ENCODE data around the gene SCUBE1. TPM values are rescaled to one million over a fixed set of nuclear protein-coding genes. Genes with fewer than 3 reads are reported as not detected.

Gene SCUBE1
- total RNA-seq, 1 experiment from 2014 or later = not detected

DNA sequence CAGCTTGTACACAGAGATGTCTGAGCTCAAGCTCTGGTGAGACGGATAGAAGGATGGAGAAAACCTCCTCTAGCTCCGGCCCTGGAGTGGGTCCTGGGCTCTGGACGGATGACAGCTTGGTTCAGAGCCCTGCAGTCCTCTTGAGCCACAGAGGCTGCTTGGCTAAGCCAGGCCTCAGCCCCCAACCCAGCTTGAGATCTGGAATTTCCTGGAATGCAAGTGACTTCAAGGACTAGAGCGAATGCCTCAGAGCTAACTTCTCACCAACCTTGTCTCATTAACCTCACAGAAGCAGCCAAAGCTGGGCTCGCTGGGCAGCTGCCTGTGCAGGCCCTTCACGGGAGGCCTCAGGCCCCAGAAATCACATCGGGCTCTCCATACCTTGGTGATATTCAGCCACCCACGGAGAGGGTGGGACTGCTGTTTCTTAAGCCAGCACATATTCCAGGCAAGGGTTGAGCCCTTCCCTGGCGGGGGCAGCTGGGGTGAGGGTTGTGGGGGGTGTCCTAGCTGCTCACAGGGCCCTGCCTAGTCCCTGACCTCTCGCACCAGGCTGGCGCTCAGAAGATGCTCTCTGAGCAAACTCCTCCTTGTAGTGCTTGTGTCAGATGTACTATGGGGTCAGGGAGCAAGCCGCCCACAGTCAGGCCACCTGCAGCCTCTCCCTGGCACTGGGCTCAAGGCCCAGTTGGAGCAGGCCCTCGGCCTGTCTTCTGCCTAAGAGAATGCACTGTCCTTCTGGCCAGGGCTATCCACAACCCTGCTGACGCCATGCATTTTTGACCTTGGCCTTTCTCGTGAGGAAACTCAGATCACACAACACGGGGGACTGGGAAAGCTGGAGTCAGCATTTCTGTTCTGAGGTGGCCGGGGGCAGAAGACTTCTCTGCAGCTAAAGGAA, 82.6 kb downstream of the SCUBE1 start:
- DNase-seq (ENCODE audit: low read depth) = no peak

DNA sequence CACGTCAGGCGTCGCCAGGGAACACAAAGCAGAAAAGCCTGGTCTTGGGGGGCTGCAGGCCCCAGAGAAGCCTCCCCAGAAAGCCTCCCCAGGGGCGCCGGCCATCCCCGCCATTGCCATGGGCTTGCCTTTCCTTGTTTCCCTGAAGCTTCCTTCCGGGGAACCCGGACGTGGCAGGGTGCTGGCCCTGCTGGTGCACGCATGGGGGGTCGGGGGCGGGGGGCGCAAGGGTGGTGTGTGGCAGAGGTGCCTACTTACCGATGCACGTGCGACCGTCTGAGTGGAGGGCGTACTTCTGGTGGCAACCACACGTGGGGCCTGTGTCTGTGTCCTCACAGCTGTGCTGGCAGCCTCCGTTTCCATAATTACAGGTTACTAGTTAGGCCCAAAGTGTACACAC, 85.2 kb downstream of the SCUBE1 start:
- no peak for DNase-seq (ENCODE audit: low read depth)

DNA sequence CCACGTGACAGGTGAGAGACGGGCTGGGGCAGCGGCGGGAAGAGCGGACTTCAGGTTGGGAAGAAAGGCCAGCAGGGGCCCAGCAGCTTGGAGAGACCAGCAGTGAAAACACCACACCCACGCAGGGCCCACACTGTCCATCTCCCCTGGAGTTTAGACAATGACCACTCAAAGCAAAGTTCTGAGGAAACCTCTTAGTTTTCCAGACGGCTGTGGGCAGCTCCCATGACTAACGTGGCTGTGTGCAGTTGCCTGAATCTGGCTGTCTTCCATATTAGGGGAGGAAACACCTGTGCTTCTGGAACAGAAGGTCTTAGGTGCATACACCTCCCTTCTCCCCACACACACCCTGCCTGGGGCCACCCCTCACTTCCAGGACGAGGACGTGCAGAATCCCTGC, 85.6 kb downstream of the SCUBE1 start:
- no peak for DNase-seq (ENCODE audit: low read depth)

DNA sequence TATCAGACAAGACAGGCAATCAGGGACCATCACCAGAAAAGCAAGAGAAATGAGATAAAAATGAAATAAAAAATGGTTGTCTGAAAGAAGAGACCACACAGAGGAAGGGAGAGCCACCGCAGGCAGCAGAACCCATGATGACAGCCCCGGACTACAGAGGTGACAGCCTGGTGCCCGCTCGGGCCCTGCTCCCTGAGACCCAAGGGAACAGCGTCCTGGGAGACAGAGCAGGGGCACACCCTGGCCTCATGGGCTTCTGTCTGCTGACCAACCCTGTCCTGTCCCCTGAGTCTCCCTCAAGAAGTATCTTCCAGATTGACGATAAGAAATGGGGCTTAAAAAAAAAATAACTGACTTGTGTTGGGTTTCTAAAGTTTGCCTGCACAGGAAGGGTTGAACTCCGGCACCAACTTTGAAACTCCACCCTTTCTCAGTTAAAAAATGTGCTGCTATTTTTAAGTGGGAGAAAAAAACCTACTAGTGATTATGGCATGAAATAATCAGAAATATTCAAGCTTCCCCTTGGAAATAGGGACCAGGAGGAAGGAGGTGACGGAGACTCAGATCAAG, 86.1 kb downstream of the SCUBE1 start:
- DNase-seq (ENCODE audit: low read depth) = no peak

DNA sequence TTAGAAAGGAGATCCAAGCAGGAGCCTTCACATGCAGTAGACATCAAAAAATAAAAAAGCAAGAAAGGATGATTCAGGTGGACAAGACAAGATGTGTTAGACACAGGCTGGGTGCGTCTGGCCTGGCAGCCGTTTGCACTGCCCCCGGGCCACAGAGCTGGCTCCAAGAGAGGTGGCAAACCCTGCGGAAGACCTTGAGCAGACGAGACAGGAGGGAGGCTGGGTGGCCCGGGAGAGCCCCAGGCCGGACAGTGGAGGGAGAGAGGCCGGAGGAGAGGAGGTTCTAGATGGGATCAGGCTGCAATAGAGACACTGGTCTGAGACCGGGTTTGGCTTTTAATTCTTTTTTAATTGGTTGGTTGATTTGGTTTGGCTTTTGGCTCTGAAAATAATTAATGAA, 86.6 kb downstream of the SCUBE1 start:
- DNase-seq (ENCODE audit: low read depth) = no peak

DNA sequence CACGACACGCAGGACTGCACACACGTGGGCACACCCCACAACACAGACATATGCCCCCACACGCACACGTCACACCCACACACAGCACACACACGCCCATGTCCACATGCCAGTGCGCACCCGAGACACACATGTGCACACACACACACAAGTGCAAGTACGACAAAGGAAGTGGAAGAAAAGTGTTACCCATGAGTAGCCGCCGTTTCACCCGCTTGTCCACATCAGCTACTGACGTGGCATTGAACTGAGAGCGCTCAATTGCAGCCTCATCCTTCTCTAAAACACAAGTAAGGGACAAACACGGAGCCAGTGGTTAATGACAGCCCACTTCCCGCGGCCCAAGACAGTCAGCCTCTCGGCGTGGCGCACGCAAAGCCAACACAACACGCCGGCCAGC, 87.9 kb downstream of the SCUBE1 start:
- no peak for DNase-seq (ENCODE audit: low read depth)

DNA sequence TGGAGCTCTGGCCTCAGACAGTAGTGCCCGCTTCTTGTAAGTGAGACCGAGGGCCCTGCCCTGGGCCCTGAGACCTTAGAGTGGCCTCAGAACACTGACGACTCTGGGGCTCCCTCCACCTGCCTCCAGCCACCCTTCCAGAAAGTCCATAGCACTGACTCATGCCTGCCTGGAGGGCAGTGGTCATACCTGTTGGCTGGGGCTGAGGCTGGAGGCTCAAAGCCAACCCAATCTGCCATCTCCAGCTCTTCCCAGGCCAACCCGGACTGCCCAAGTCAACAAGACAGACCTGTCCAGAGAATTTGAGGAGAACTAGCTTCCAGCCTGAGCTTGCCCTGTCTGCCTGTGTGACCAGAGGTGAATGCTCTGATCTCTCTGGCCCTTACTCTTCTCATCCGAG, 89.3 kb downstream of the SCUBE1 start:
- no peak for DNase-seq (ENCODE audit: low read depth)

DNA sequence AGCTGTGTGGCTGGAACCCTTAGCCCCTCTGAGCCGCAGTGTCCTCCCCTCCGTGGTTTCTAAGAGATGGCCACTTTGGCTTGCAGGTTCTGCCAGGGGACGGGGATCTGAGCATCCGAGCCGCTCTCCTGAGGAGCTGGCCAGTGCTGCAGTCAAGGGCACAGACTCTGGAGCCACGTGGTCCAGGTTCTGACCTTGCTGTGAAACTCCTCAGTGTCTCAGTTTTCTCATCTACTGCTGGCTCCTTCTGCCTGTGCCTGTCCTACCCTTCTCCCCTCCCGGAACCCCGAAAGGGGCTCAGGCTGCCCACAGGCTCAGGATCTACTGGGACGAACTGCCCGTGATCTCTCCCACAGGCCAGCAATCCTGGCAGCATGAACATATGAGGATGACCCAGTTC, 90.9 kb downstream of the SCUBE1 start:
- DNase-seq (ENCODE audit: low read depth) = no peak

DNA sequence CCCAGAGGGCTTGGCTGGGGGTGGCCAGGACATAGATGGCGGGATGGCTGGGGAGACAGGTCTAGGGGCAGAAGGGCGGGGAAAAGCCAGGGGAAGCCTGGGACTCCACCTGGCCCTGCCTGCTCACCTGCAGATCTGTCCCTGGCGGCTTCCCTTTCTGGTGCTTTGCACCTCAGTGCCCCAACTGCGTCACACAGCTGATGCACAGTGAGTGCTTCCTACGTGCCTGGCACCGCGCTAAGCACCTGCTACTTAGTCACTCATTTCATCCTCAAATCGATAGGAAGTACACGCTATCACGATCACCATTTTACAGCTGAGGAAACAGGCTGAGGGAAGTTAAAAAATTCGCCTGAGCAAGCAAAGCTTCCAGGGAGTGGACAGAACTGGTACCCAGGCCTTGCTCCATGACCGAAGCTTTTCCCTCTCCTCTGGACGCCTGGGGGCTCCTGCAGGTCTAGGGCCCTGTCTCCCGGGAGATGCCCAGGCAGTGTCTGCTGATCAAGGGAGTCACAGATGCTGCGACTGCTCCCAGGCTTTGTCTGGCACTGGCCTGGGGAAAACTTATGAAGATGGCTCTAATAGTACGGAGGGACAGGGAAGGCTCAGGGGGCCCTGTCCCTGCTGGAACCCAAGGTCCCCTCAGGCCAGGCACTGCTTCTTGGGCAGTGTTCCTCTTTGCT, 93.2 kb downstream of the SCUBE1 start:
- no peak for DNase-seq (ENCODE audit: low read depth)

DNA sequence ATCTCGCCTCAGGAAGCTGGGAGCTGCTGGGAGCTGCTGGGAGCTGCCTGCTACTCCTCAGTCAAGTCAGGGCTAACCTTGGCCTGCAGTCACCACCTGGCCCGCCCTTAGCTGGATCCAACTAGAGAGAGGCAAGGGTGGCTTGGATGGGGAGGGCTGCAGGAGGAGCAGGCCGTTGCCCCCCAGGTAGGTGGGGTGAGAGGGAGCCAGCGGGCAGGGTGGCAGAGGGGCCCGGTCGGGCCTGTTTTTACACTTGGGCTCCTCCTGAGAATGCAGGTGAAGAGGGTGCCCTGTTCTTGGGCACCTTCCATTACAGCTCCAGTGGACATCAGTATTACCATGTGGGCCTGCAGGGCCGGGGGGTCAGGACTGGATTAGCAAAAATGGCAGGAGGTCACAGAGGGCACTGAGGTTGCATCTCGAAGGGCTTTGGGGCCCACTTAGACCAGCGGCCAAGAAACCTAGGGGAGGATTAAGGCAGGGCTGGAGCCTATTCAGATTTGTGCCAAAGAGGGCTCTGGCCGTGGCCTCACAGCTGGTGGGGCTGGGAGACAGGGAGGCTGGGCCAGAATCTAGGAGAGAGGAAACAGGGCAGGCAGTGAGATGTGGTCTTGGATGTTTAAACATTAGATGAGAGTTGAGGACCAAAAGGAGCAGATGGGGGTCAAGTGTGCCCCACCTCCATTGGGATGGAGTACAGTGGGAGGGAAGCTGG, 95.5 kb downstream of the SCUBE1 start:
- no peak for DNase-seq (ENCODE audit: low read depth)

DNA sequence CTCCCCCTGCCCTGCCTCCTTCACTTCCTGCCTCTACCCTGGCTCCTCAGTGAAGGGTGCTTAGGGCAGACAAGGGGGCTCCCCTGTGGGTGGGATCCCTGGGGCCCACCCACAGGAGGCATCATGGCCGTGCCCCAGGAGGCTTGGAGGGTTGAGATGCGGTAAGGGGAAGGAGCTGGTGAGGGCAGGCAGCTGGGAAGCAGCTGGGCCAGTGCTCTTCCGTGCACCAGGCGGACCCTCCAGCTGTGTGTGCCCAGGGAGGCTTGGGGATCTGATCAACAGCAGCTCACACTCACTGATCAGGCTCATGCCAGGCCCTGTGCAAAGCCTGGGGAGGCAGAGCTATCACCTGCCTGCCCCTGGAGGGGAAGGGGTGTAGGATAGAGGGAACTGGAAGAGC, 97.0 kb downstream of the SCUBE1 start:
- DNase-seq (ENCODE audit: low read depth) = no peak

DNA sequence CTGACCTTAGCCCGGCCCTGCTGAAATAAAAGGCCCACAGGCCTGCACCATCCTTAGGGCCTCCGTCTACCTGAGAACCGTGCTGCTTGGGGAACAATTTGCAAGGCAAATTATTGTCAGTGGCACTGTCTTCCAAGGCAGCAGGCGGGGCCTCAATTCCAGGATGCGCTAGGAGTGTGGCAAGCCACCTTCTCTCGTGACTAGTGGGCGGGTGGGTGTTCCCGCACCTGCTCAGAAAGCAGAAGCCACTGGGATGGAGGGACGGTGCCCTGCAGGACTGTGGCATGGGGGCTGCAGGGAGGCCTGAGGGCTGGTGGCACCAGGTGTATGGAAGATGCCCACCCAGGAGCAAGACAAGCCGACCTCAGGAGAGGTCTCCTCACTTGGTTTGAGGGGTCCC, 97.5 kb downstream of the SCUBE1 start:
- no peak for DNase-seq (ENCODE audit: low read depth)

DNA sequence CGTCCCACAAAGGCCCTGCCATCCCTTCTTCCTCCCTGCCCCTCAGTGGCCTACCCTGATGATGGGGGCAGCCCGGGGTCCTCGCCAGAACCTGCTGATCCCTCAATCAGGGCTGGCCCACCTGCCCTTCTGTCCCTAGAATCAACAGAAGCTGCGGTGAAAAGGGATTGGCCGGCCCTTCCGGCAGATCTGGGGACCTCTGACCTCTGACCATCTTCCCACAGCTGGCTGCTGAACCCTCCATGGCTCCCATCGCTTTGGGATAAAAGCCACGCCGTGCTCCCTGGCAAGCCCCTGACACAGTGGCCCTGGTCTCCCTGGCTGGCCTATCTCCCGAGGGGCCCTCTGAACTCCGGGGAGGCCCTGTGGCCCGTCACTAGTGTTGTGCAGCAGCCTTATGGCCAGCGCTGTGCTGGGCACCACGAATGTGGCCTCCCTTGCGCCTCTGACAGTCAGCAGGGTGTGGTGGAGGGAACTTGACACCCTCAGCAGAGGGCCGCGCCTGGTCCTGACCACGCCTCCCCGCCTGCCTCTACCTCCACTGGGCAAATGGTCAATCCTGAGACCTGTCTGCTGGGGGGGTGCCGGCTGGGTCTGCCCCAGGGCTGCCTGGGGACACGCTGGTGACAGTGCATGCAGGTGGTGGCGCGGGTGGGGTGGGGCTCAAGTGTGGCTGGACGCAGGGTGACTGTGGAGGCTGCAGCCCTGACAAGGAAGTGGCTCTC, 98.2 kb downstream of the SCUBE1 start:
- no peak for DNase-seq (ENCODE audit: low read depth)

DNA sequence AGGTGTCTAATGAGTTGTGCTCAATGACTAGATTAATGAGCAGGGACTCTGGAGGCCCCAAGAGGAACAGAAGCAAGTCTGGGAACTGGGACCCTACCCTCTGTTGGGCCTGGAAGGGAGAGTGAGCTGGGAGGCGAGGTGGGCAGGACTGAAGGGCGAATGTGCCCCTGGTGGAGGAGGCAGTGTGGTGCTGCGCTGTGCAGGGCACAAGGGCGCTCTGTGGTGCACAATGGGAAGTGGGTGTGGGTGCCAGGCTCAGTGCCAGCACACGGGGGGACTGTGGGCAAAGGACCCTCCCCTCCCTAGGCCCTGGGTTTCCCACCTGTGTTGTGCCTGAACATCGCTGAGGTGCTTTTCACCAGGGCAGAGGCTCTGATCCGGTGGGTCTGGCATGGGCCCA, 98.8 kb downstream of the SCUBE1 start:
- no peak for DNase-seq (ENCODE audit: low read depth)

DNA sequence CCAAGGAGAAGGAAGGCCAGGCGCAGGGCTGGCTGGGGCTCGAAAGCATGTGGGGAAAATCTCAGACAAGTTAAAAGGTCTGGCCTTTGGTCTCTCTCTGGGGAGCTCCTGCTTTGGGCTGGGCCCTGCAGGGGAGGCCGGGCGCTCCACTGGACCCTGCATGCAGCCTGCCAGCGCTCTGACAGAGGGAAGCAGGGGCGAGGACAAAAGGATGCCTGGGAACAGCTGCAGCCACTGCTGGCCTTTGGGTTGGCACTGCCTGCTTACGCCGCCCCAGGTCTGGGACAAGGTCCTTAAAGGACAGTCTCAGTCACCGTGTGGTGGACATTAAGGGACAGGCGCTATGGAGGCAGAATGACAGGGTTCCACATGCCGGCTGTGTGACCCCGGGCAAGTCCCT, 99.8 kb downstream of the SCUBE1 start:
- DNase-seq (ENCODE audit: low read depth) = no peak

DNA sequence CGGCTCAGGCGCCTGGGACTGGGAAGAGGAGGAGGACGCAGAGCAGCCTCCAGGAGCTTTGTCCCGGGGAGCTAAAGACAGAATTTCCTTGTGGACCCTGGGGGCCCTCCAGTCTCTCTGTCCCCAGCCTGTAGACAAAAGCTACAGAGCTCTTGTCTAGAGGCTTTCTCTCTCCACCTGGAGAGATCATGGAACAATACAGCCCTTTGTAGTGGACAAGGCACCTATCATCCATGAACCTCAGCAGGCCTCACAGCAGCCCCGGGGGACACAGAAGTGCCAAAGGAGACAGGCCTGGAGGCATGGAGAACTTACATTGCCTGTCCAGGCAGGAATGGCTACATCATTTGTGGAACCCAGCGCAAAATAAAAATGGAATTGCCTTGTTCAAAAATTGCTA, 100.5 kb downstream of the SCUBE1 start:
- no peak for DNase-seq (ENCODE audit: low read depth)

DNA sequence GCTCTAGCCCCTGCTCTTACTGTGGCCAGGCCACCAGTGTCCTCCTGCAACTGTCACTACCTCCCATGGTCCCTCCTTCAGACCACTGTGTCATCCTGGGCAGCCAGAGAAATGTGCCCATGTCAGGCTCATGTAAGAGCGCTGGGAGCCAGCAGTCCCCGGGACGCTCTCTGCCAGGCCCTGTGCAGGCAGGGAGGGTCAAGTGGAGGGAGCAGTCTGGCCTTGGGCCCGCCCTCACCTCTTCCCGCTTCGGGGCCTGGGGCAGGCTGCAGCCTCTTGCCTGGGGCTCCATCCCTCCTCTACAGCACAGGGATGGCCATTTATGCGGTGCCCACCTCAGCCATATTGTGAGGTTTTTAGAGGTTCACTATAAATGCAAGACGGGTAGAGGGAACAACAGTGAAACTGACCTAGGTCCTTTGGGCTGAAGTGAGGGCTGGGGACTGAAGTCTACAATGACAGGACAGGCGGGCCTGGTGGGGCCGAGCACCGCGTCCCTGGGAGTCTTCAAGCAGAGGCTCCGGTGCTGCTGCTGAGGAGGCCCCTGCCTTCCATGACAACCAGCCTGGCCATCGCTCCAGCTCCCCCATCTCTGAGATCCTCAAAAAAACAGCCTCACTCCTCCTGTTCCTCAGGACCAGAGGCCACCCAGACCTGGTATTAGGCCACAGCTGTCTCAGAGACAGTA, 101.3 kb downstream of the SCUBE1 start:
- no peak for DNase-seq (ENCODE audit: low read depth)

DNA sequence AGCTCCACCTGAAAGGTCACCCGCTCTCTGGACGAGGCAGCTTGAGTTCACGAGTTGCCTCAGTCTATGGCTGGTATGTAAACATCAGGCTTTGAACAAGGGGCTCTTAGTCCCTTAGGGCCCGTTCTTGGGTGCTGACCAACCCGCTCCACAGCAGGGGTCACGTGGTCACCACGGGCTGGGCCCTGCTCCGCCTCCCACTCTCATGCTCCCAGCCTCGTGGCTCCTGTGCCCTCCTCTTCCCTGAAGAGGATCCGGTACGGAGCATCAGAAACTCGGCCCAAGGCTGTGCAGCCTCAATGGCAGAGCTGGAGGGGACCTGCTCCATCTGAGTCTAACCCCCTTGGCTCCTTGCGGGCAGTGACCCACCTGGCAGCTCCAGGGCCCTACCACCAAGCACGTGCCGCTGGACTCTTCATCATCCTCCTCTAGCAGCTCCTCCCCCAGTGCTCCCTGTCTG, 102.0 kb downstream of the SCUBE1 start:
- no peak for DNase-seq (ENCODE audit: low read depth)

DNA sequence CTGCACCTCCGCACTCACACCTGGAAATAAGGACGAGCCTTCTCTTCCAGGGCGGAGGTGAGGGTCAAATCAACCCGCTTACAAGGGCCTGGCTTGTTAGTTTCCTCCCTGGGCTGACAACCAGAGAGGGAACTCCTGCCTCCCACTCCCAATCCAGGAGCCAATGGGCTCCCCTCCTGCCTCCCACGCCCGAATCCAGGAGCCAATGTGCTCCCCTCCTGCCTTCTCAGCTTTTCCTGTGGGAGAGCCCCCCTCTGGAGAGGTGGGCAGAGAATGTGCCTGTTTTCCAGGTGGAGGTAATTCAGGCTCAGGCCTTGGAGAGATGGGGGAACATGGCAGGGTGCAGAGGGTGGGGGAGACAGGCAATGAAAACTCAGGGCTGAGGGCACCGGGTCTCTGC, 102.6 kb downstream of the SCUBE1 start:
- DNase-seq (ENCODE audit: low read depth) = no peak

DNA sequence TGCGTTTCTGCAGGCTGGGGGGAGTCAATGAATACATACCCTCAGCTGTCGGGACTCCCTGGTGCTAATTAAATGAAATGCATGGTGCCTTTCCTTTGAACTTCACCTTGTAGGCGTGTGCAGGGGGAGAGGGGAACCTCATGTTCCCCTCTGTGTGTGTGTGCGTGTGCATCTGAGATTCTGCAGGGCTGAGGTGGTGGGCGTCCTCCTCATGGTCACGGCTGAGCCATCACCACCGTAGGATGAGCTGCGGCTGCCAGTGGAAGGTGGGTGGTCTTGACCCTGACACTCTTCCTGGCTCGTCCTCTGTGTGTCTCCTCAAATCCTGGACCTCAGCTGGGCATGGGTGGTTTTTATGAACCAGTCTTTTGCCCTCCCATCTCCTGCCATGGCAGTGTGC, 103.2 kb downstream of the SCUBE1 start:
- no peak for DNase-seq (ENCODE audit: low read depth)

Measured in LHCN-M2 (cell line).